Karpas-422 (cell line): ENCODE results near the gene DPCD. TPM values are rescaled to one million over a fixed set of nuclear protein-coding genes. Genes with fewer than 3 reads are reported as not detected.

Source experiments
- DNase-seq: peaks from one replicate; pipeline ENCODE4 v3.0.0-alpha.2; 2015
- H2AFZ ChIP-seq: fragments of 200-600 bp; sonication (generic); 2 replicates; pipeline ENCODE4 v1.6.1; 2014; ENCODE audit warnings: antibody characterized with exemption, low read length, mixed read lengths
- H3K27ac ChIP-seq: fragments of 200-600 bp; sonication (generic); 2 replicates; pipeline ENCODE4 v1.5.1; 2014; ENCODE audit warnings: mild to moderate bottlenecking, low read length, moderate library complexity
- H3K27me3 ChIP-seq: fragments of 200-600 bp; sonication (generic); 2 replicates; pipeline ENCODE4 v1.6.1; 2014; ENCODE audit warnings: low read length, mixed read lengths
- H3K36me3 ChIP-seq: fragments of 200-600 bp; sonication (generic); 2 replicates; pipeline ENCODE4 v1.6.1; 2014; ENCODE audit warnings: low read length, mixed read lengths; ENCODE audit not compliant: insufficient read depth
- H3K4me1 ChIP-seq: fragments of 200-600 bp; sonication (generic); 2 replicates; pipeline ENCODE4 v1.6.1; 2014; ENCODE audit warnings: mild to moderate bottlenecking, low read length, mixed read lengths
- H3K4me2 ChIP-seq: fragments of 200-600 bp; sonication (generic); 2 replicates; pipeline ENCODE4 v1.6.1; 2014; ENCODE audit warnings: low read length, low read depth, mild to moderate bottlenecking; ENCODE audit not compliant: poor library complexity, severe bottlenecking
- H3K4me3 ChIP-seq: fragments of 200-600 bp; sonication (generic); 2 replicates; pipeline ENCODE4 v1.5.1; 2014; ENCODE audit warnings: mild to moderate bottlenecking, antibody characterized with exemption, low read length, mixed read lengths
- H3K79me2 ChIP-seq: fragments of 200-600 bp; sonication (generic); 2 replicates; pipeline ENCODE4 v1.6.1; 2014; ENCODE audit warnings: mild to moderate bottlenecking, low read length, mixed read lengths
- H3K9ac ChIP-seq: fragments of 200-600 bp; sonication (generic); 2 replicates; pipeline ENCODE4 v1.6.0; 2014; ENCODE audit warnings: low read length
- H3K9me2 ChIP-seq: fragments of 200-600 bp; sonication (generic), shearing (Covaris generic); replicated peaks from 2 replicates; pipeline ENCODE4 v1.6.0; 2014; ENCODE audit warnings: mild to moderate bottlenecking, low read length, moderate library complexity; ENCODE audit not compliant: insufficient read depth
- H3K9me3 ChIP-seq: fragments of 300-700, 200-600 bp; sonication (generic); 2 replicates; pipeline ENCODE4 v1.6.1; 2014; ENCODE audit warnings: low read length, mixed read lengths
- H4K20me1 ChIP-seq: fragments of 200-600 bp; sonication (generic); 2 replicates; pipeline ENCODE4 v1.6.1; 2014; ENCODE audit warnings: mild to moderate bottlenecking, antibody characterized with exemption, low read length, low read depth; ENCODE audit not compliant: insufficient read depth
- total RNA-seq: library from RNA; depleted of rRNA; stranded (reverse); fragments of >200 nt; shearing (Covaris generic); gene quantifications from 2 replicates; pipeline ENCODE4 v1.2.3, GENCODE V29; 2014; ENCODE audit warnings: low replicate concordance

DPCD gene
- total RNA-seq, 1 experiment from 2014 or later, result 15.7 TPM

DNA sequence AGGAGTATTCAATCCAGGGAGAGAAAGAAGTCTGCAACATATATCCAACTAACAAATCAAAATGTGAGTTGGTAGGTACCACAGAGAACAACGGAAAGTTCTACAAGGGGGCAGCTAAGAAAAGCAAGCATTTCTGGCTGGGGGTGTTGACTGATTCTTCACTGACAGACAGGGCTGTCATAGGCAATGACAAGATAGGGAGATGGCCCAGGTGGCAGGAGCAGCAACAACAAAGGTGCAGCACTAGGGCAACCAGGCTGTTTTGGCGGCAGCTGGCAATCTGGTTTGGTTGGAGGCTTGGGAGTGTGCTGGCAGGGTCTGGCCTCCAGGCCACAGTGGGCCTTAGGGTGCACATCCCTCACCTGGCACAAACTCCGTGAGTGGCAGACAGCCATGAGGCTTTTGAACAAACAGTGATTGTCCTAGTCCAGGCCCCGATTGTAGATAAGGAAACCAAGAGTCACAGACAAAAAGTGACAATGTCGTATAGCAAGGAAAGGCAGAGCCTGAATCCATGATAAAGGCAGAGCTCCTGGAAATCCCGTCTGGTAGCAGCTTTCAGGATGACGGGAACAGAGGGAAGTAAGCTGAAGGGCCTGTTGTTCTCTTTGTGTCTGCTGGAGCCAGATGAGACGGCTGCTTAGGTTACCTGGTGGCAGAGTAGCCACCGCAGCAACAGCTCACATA is 28.4 kb downstream of the DPCD start:
- H3K27me3 ChIP-seq, result no peaks in the 10 kb centered on the region
- DNase-seq, result no peak
- H3K36me3 ChIP-seq, result no peaks in the 10 kb centered on the region
- H3K79me2 ChIP-seq, result no peaks in the 10 kb centered on the region
- no peak overlapping the region for H2AFZ ChIP-seq
- H3K4me1 ChIP-seq, result peaks cover 31% of the 10 kb centered on the region
- peak overlapping the region; percentile 68; the same call in 1 of the 2 replicates for H3K27ac ChIP-seq
- no peak overlapping the region for H3K4me3 ChIP-seq
- no peaks in the 10 kb centered on the region for H3K9me3 ChIP-seq
- no peak overlapping the region for H3K4me2 ChIP-seq
- no peaks in the 10 kb centered on the region for H4K20me1 ChIP-seq
- H3K9me2 ChIP-seq, result no peaks in the 10 kb centered on the region
- no peak overlapping the region for H3K9ac ChIP-seq

DNA sequence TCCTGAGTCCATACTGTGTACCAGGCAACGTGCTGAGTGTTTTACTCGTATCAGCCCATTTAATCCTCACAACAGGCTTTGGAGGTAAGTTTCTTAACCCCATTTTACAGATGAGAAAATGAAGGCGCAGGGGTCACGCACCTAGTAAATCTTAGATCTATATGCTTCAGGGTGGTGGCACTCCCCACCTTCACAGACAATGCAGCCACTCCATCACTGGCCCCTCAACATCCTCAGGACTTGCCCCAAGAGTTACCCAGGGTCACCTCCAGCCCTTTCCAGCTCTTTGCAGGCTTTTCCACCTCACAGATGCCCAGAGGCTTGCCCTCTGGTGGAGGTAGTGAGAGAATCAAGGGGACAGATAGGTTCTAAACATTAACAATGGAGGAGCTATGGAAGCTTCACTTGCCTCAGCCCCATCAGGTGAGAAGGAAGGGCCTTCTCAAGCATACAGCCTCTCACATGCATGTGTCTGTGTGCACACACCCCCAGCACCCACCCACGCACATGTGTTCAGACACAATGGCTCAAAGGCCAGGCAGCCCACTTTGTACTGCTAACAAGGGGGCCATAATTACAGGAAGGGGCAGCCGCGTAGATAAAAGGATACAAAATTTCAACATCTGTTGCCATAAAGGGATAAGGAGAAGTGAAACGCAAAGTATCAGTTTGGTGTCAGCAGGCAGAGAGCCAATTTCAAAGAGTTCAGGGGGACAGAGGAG is 29.1 kb downstream of the DPCD start:
- DNase-seq, result peak; percentile 63
- Histone ChIP-seq H2AFZ (no peak overlapping the region), H3K4me1 (peaks cover 31% of the 10 kb centered on the region), H4K20me1 (no peaks in the 10 kb centered on the region), H3K9me2 (no peaks in the 10 kb centered on the region), H3K36me3 (no peaks in the 10 kb centered on the region), H3K27me3 (no peaks in the 10 kb centered on the region), H3K4me3 (no peak overlapping the region), H3K9ac (peak overlapping the region; percentile 14; the same call in 1 of the 2 replicates), H3K27ac (peak overlapping the region; percentile 68), H3K4me2 (peak overlapping the region; percentile 36), H3K79me2 (no peaks in the 10 kb centered on the region), H3K9me3 (no peaks in the 10 kb centered on the region)

DNA sequence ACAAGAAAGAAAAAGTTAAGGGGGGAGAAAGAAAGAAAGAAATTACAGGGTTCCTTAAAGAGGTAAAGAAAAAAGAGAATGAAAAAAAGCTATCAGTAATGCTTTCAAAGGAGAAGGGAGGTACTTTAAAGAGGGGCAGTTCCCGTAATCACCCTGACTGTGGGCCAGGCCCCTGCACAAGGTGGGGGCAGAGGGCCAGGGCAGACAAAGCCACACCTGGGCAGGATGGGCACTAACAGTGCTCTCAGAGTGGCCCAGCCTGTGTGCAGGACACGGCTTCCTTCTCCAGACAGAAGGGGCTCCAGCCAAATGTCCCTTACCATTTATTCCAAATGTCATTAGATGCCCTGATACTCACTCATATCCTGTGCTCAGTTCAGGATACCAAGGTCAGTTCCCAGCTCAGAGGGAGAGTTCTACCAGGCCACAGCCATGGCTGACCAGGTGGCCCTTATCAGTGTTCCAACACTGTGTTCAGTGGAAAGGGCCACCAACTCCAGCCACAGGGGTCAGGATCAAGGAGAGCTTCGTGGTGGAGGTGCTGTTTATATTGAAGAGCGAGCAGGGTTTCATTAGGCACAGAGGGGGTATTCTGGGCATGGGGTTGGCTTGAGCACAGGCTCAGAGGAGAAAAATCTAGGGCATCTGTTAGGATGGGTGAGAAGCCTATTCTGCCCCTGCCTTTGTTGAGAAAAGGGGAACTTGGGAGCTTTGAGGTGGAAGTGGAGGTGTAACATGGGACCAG is 29.9 kb downstream of the DPCD start:
- Histone ChIP-seq H3K4me3 (no peak overlapping the region; the same call in 1 of the 2 replicates), H3K27me3 (no peaks in the 10 kb centered on the region), H3K9ac (peak overlapping the region; percentile 14), H3K9me2 (no peaks in the 10 kb centered on the region), H3K27ac (peak overlapping the region; percentile 68), H3K9me3 (no peaks in the 10 kb centered on the region), H3K4me1 (peaks cover 31% of the 10 kb centered on the region), H3K79me2 (no peaks in the 10 kb centered on the region), H3K4me2 (peak overlapping the region; percentile 36), H4K20me1 (no peaks in the 10 kb centered on the region), H3K36me3 (no peaks in the 10 kb centered on the region), H2AFZ (no peak overlapping the region)
- DNase-seq, result no peak

DNA sequence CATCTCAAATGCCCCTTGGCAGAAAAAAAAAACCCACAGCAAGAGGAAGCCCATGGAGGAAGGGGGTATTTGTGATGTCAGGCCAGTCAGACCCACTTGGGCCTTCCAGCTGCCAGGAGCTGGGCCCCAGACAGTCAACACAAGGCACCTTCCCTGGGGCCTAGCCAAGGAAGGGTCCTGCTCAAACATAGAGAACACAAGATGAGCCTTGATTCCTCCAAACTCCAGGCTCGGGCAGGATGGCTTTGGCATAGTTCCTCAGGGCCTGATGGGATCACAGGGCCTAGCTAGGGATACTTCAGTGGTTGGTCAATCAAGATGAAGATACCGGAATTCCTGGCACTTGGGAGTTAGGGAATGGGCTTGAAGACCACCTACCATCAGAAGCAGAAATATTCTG is 30.8 kb downstream of the DPCD start:
- Histone ChIP-seq H4K20me1 (no peaks in the 10 kb centered on the region), H2AFZ (no peak overlapping the region), H3K27ac (no peak overlapping the region), H3K4me2 (no peak overlapping the region), H3K9me3 (no peaks in the 10 kb centered on the region), H3K36me3 (peaks cover 5% of the 10 kb centered on the region; the same call in 1 of the 2 replicates), H3K4me1 (peaks cover 31% of the 10 kb centered on the region), H3K4me3 (no peak overlapping the region), H3K9ac (no peak overlapping the region), H3K27me3 (no peaks in the 10 kb centered on the region), H3K9me2 (no peaks in the 10 kb centered on the region), H3K79me2 (no peaks in the 10 kb centered on the region)
- DNase-seq, result no peak

DNA sequence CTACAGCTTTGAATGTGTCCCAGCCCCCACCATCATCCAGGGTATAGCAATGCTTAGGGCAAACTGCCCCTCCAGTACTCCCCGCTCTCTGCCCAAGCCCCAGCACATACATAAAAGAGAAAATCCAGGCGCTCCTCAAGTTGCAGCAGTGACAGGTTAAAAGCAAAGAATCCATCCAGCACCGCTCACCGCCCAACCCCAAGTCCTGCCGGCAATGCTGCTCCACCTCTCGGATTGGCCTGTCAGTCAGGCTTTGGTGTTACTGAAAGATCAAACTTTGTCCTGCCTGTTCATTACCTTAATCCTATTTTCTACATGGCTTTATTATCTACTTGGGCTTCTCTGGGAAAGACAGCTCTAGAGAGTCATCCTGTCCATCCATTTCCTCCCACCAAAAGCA is 31.9 kb downstream of the DPCD start:
- Histone ChIP-seq H3K4me1 (peaks cover 31% of the 10 kb centered on the region), H3K79me2 (no peaks in the 10 kb centered on the region), H4K20me1 (no peaks in the 10 kb centered on the region), H3K27ac (no peak overlapping the region), H3K27me3 (no peaks in the 10 kb centered on the region), H3K9ac (no peak overlapping the region), H3K4me3 (no peak overlapping the region), H3K9me3 (no peaks in the 10 kb centered on the region), H2AFZ (no peak overlapping the region), H3K36me3 (peaks cover 6% of the 10 kb centered on the region; the same call in 1 of the 2 replicates), H3K9me2 (no peaks in the 10 kb centered on the region), H3K4me2 (no peak overlapping the region)
- no peak for DNase-seq

DNA sequence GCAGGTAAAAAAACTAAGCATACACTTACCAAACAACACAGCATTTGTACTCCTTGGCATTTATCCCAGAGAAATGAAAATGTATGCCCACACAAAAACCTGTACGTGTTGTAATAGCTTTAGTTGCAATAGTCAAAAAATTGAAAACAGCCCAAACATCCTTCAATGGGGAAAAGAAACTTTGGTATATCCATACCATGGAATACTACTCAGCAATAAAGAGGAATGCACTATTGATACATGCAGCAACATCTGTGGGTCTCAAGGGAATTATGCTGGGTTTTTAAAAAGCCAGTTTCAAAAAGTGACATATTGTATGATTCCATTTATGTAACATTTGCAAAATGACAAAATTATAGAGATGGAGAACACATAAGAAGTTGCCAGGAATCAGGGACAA is 35.4 kb downstream of the DPCD start:
- peaks cover 6% of the 10 kb centered on the region; the same call in 1 of the 2 replicates for H3K36me3 ChIP-seq
- H3K9ac ChIP-seq, result no peak overlapping the region
- no peak for DNase-seq
- no peaks in the 10 kb centered on the region for H3K9me2 ChIP-seq
- H3K9me3 ChIP-seq, result no peaks in the 10 kb centered on the region
- H4K20me1 ChIP-seq, result no peaks in the 10 kb centered on the region
- no peak overlapping the region for H3K4me3 ChIP-seq
- no peak overlapping the region for H3K4me2 ChIP-seq
- H3K27ac ChIP-seq, result no peak overlapping the region
- 0 out of 2 replicates have a peak, but pooled peaks cover 3% of the 10 kb centered on the region for H3K79me2 ChIP-seq
- peaks cover 16% of the 10 kb centered on the region for H3K4me1 ChIP-seq
- no peak overlapping the region for H2AFZ ChIP-seq
- no peaks in the 10 kb centered on the region for H3K27me3 ChIP-seq

DNA sequence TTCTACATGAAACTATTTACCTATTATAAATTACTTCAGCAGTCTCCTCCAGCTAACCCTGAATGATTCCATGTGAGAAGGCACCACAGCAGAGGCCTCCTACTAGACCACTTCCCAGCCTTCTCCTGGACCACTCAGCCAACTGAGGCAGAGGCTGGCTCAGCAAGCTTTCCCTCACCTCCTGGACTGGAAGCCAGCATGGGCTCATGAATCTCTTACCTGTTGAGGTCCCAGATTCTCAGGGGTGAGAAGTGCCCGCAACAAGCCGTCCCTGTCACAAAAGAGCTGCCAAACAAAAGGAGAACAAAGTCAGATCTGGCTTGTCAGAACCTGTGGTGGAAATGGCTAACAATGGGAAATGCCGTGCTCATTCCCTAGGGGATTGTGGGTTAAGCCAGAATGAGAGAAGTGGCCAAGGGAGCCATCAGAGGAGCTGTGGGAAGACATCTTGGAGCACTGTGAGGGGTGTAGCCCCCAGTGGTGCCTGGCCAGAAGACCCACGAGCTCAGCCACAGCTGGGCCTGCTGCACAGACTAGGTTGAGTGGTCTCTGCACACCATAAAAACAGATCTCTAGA is 36.5 kb downstream of the DPCD start:
- Histone ChIP-seq H3K27ac (no peak overlapping the region), H3K27me3 (no peaks in the 10 kb centered on the region), H3K9me3 (no peaks in the 10 kb centered on the region), H4K20me1 (no peaks in the 10 kb centered on the region), H3K36me3 (peaks cover 6% of the 10 kb centered on the region; the same call in 1 of the 2 replicates), H3K9ac (no peak overlapping the region), H3K9me2 (no peaks in the 10 kb centered on the region), H3K4me3 (no peak overlapping the region), H3K4me1 (peaks cover 7% of the 10 kb centered on the region), H2AFZ (no peak overlapping the region), H3K4me2 (no peak overlapping the region), H3K79me2 (0 out of 2 replicates have a peak, but pooled peaks cover 3% of the 10 kb centered on the region)
- no peak for DNase-seq
